Erythroblast (primary cell): ENCODE results near the gene OMP.

Source experiments
- GATA1 ChIP-seq: IDR thresholded peaks from 2 replicates; pipeline ENCODE4 v1.6.1; 2011; ENCODE audit warnings: low read depth, mild to moderate bottlenecking, control low read depth, low read length, moderate library complexity
- POLR2A ChIP-seq: IDR thresholded peaks from 2 replicates; pipeline ENCODE4 v1.6.1; 2011; ENCODE audit warnings: mild to moderate bottlenecking, low read length

- no peak for TF ChIP-seq POLR2A
- no peak for TF ChIP-seq GATA1
Measured at GRCh38 chr11:77074205-77074604, 28.4 kb upstream of the OMP start.
